ENCODE data around the gene RUNX3.

- TF ChIP-seq, protein P1, sequence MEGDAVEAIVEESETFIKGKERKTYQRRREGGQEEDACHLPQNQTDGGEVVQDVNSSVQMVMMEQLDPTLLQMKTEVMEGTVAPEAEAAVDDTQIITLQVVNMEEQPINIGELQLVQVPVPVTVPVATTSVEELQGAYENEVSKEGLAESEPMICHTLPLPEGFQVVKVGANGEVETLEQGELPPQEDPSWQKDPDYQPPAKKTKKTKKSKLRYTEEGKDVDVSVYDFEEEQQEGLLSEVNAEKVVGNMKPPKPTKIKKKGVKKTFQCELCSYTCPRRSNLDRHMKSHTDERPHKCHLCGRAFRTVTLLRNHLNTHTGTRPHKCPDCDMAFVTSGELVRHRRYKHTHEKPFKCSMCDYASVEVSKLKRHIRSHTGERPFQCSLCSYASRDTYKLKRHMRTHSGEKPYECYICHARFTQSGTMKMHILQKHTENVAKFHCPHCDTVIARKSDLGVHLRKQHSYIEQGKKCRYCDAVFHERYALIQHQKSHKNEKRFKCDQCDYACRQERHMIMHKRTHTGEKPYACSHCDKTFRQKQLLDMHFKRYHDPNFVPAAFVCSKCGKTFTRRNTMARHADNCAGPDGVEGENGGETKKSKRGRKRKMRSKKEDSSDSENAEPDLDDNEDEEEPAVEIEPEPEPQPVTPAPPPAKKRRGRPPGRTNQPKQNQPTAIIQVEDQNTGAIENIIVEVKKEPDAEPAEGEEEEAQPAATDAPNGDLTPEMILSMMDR (IDR thresholded peaks at IDR 0.05; ENCODE audit: insufficient read depth, low read length, poor library complexity, severe bottlenecking), result no peak
- no peak for TF ChIP-seq EZH2phosphoT487 (conservative IDR thresholded peaks at IDR 0.05; ENCODE audit: low read length)
Observed at GRCh38 chr1:24935196-24935526, 5.1 kb upstream of the RUNX3 start.
